ENCODE measurements around the gene CD40.

- TF ChIP-seq CTCF (IDR thresholded peaks at IDR 0.05) (no peak), POLR2A (IDR thresholded peaks at IDR 0.05) (peak; percentile 39)
These were observed at the start of gene CD40 for GRCh38 chr20:46117704-46118467.
